ENCODE measurements around the gene CDKAL1.

Gene CDKAL1

DNA sequence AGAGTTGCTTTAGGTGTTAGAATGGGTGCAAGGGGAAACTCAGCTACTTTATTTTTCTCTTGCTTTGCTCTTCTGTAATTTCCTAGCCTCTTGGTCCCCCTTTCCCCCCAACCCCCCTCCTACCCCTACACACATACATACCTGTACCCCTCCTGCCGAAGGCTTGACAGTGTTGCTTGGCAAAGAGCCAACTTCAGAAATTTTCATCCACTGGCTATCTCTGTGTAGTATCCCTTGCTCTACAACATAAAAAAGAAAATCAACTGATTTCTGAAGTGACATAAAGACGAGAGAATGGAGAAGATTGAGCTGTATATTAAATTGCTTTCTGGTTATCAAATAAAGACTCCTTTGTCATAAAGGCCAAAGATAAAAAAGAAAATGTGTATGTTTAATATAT, 561.2 kb downstream of the CDKAL1 start:
- DNase-seq = no peak

DNA sequence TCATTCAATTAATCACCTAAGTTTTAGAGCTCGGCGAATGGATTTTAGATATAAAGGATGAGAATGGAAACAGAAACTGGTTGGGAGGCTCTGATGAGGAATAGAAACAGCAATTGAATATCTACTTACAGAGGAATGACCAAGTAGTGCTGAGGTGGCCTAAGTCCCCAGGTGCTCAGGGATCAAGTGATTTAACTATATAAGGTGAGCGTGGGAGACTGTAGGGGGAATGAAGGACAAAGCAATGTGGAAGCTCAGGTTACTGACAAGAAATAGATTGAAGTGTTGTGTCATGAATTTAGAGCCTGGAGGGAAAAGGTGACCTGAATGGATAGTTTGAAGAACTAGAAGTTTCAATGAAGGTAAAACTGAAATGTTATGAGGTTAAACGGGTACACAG, 563.9 kb downstream of the CDKAL1 start:
- no peak for DNase-seq

DNA sequence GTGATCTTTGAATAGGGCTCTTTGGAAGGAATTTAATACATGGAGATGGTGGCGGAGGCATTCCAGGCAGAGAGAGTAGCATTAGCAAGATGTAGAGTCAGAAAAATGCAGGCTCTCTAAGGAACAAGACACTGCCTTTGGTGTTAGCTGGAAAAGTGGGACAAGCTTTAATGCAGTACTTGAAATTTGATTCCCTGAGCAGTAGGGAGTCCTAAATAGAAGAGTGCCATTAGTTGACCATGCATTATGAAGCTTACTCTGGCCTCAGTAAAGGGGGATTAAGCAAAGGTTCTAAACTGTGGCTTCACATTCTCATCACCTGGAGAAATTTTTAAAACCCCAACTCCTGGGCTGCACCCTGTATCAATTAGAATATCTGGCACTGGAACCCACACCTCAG, 564.5 kb downstream of the CDKAL1 start:
- DNase-seq = no peak

DNA sequence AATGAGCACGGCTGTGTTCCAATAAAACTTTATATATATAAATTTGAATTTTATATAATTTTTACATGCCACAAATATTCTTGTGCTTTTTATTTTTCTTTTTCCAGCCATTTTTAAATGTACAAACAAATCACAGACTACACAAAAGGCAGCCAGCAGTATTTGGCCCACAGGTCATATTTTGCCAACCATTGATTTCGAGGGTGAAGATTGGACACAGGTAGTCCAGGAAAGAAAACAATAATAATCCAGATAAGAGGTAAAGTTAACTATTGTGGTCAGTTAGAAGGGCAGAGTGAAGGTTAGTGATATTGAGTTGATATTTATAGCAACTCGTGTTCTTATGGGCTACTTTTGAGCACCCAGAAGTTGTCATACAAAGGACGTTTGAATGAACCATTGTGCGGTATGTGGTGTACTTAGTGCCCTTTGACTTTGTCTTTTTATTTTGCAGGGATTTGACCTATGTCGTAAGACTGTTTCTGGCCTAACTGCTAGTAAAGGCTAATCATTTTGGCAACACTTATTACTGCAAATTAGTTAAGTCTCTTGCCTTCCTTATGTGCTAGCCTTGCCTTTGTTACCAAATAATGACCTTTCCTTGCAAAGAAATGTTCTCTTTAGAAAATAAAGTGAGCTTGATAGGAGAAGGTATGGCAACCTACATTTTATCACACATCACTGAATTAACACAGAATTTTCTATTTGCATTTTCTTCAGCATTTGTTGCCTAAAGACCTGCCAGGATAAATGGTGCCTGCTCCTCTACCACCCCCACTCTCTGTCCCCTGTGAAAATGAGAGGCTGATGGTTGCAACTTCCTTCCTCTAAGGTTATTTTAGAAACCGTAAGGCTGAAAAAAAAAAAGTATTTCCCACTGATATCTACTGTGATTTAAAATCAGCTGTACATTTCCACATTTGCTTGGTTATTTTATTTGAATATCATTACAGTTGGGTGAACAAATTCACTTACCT, 565.4 kb downstream of the CDKAL1 start:
- no peak for DNase-seq

DNA sequence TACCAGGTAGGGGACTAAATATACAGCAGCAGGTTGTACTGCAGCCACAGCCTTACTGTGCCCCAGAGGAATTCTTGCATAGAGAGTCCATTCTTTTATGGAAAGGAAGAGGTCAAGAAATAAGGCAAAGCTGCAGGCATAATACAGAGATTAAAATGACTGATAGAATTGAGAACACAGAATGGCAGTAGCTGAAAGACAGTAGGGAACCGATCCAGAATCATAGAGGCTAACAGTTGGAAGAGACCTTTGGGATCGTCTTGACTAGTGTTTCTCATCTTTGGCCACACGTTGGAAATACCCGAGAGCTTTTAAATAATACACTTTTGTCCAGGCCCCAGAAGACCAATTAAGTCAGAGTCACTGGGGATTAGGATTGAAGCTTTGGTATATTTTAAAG, 566.7 kb downstream of the CDKAL1 start:
- DNase-seq = no peak

DNA sequence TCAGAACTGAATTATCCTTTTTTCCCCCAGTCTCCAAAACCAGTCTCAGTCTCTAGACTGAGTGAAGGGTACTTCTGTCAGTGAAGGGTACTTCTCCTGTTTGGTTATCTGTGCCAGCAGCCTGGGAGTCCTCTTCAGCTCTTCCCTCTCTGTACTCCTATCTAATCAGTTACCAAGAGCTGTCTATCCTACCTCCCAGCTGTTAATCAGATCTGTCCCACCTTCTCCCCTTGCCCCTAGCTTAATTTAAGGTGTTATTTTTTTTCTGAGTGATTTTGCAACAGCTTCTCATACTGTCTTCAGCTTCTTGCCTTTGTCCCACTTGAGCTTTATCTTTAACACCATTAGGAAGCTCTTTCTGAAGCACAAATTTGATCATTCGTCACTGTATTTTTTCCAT, 567.4 kb downstream of the CDKAL1 start:
- no peak for DNase-seq

DNA sequence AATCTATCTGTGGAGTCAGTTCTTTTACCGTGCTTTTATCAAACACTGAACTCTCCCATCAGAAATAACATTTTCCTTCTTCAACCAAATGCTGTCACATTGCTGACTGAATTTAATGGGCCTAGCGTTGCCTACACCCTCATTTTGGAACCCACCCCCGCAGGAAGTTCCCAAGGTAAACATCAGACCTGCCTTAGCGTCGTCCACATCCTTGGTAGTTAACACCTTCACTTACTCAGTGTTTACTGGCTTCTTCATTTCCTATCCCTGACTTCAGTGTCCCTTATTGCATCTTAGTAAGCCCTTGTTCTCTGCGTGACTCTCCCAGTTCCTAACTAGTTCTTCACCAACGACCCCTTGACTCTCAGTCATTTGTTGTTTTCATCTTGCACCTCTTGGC, 567.9 kb downstream of the CDKAL1 start:
- DNase-seq = no peak

DNA sequence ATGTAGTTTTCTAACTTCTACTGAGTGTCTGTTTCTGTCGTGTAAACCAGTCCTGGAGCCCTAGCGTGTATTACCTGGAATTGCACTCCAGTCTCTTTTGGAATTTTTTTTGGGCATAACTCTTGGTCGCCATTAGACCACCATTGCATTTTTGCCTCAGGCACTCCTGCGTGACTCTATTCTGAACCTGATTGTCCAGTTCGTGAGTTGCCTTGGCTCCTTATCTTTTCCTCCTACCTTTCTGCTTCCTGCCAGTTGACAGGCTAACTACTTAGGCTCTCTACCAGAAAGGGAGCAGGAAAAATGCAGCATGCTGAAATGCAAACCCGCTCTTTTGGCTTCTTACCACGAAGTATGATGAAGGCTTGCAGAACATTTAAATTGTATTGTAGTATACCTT, 568.4 kb downstream of the CDKAL1 start:
- no peak for DNase-seq

DNA sequence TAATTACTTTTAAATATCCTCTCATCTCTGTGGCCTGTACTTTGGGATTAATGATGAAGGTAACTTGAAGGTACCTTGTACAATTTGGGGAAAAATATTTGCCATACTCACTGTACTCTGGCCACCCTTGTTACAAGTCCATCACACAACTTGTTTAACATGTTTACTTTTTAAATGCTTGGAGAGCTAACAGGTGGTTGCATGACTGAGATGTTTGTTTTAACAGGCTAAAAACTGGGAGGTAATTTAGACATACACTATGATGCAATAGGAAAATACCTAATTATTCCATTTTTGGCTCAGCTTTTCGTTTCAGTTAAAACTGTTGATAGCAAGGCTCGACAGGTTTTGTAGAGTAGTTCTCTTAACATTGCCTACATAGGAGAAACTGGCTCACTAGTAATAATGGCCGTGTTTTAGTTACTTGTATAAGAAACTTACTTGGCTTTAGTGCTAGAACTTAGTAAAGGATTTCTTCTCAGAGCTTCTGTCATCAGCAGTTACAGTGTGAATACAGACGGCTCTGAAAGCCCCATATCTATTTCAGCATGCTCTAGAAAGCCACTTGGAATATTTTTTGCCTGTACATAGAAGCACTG, 569.5 kb downstream of the CDKAL1 start:
- DNase-seq = no peak

DNA sequence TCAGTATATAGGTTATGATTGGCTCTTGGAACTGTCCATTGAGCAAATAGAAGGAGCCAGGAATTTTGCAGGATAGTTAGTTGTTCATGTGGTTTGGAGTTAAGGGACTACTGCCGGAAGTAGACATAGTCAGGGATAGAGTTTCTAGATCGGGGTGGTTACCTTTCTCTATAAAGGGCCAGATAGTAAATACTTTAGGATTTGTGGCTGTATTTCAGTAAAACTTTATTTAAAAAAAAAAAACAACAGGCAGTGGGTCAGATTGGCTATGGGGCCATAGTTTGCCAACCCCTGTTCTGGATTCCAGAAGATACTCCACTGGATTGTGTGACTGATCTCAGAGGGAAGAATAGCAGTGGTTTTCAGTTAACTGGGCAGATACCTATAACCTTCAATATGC, 570.0 kb downstream of the CDKAL1 start:
- DNase-seq = no peak

DNA sequence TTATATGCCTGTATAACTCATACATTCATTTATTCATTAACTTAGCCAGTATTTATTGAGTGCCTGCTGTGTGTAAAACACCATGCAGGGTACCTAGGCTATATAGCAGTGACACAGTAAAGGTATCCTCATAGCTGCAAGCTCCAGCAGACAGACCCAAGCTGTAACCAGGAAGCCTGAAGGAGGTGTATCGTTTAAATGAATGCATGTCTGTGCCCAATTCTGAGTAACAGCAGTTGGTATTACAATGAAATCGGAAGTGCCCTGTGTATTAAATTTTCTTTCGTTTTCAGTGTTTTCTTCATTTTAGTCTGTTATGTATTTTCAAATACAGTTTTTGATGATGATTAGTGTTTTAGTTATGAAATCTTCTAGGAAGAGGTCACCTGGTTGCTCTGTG, 573.5 kb downstream of the CDKAL1 start:
- no peak for DNase-seq

DNA sequence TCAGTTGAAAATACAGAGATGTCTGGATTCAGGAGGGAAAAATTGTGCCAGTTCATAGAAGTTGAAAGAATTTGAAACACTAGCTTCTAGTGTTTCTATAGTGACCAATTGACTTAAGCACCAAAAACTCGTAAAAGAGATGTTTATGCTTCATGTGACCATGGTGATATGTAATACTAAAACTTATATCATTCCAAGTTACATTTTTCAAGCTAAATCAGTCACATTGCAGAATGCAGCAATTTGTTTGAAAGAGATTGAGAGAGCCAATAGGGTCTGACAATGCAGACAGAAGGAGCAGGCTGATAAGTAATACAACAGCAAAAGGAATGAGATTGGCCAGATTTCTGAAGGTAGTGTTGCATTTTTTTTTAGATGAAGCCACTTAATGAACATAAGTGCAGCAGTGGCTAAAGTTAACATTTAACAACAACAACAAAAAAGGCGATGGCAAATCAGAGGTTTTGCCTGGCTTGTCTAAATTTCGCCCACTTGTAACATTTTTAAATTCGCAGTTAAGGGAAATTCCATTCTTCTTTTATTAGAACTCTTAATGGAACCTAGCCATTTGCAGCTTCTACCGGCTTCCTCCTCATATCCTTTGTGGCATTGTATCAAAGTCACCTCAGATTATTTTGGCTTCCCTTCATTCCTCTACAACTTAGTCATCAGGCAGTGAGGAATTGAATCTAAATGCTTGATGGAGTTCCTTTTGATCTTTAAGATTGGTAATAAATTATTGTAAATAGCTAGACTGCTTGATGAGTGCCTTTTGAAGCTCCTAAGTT, 575.3 kb downstream of the CDKAL1 start:
- DNase-seq = no peak

DNA sequence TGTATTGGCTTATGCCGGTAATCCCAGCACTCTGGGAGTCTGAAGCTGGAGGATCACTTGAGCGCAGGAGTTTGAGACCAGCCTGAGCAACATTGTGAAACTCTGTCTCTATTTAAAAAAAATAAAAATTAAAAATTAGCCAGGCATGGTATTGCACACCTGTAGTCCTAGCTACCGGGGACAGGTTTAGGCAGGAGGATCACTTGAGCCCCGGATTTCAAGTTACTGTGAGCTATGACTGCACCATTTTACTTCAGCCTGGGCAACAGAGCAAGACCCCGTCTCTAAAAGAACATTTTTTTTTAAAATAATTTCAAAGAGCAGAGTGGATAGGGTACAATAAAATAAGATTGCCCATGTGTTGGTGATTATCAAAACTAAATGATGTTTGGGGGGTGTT, 576.4 kb downstream of the CDKAL1 start:
- DNase-seq = no peak

DNA sequence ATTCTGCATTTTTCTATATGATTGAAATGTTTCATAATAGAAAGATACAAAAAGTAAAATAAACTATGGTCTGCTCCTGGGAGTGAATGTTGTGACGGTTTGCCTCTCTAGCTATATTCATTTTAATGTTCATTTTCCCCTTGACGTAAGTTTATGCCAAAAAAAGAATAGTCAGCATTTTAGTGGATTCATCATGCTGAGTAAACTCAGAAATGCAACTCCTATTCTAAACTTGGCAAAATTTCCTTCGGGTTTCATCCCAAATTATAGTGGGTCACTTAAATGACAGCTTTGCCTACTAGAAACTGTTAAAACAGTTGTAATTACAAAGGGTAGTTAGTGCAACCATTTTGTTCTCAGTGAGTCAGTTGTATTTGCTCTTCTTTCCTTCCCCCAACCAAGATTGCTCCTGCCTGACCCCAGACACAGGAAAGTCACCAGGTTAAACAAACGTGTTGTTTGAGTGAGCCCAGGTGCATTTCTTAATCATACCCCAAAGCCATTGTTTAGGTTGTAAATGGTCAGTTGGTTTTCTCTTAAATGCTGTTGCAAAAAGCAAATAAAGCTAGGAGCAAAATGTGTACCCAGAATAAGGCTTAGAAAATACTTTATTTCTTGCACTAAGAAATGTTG, 577.0 kb downstream of the CDKAL1 start:
- DNase-seq = no peak

DNA sequence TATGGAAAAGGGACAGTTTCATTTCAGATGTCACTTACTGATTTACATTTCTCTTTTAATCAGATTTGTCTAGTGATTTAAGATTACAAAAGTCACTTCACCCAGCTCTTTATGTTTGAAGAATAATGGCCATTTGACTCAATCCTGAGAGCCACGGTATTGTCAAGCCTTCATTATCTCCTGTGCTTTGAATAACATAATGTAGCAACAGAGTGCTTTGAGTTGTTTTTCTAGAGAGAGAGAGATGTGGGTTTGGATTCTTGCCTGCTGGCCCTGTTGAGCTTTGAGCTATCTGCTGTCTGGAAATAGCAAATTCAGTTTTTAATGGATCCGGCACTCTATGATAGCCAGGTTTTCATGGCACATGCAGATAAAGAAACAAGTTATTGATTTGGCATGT, 580.9 kb downstream of the CDKAL1 start:
- no peak for DNase-seq

DNA sequence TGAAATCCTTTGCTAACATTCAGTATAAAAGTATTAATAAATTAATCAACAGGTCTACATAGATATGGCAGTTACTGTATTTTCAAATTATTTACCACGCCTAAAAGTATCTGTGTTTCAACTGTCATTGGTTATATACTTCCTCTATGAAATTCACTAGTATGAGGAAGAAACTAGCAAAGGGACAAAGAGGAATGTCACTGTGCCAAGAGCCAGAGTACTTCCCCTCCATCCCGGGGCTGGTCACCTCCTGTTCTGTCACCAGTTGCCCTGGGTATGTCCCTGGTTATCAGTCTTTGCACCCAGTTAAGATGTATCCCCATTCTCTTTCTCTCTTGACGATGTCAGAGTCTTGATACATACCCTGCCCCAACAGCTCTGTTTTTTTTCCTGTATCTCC, 582.5 kb downstream of the CDKAL1 start:
- DNase-seq = no peak

DNA sequence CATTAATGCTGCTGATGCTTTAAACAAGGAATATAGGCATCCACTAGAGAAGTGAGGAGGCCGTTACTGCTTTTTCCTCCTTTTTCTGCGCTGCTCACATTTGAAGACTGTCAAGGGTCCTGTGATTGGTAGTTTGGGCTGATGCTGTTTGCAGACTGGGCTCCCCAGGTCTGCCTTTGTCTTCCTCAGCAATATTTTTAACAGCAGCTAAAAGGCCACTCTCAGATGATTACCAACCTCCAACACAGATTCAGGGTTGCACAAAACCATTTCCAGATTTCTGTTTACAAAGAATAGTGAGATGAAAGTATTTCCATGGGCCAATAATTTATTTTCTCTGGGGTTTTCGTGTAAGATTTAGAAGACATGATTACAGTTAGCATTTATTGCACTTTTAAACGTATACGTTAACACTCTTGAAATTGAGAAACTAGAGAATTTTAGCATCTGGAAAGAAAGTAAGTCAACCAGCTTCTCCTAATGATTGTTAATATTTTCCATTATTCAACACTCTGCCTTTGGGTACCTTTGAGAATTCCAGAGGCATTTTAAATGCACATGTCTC, 584.0 kb downstream of the CDKAL1 start:
- DNase-seq = no peak

DNA sequence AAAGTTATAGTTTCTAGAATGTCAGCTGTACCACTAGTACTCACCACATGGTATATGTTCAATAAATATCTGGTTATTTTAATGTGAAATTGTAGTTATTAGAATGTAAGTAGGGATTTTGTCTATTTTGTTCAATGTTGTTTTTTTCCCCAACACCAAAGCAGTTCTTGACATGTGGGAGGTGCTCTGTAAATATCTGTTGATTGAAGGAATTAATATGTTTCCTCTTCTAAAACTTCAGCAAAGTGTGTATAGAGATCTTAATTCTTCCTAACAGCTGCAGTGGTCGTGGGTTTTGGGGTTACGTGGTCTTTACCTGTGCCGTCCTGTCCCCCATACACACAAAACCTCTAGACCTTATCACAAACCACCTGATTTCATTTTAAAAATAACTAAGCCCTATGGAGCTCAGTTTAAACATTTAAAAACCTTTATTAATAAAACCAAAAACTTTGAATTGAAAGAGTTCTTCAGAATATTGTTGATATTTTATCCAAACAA, 587.4 kb downstream of the CDKAL1 start:
- DNase-seq = no peak

DNA sequence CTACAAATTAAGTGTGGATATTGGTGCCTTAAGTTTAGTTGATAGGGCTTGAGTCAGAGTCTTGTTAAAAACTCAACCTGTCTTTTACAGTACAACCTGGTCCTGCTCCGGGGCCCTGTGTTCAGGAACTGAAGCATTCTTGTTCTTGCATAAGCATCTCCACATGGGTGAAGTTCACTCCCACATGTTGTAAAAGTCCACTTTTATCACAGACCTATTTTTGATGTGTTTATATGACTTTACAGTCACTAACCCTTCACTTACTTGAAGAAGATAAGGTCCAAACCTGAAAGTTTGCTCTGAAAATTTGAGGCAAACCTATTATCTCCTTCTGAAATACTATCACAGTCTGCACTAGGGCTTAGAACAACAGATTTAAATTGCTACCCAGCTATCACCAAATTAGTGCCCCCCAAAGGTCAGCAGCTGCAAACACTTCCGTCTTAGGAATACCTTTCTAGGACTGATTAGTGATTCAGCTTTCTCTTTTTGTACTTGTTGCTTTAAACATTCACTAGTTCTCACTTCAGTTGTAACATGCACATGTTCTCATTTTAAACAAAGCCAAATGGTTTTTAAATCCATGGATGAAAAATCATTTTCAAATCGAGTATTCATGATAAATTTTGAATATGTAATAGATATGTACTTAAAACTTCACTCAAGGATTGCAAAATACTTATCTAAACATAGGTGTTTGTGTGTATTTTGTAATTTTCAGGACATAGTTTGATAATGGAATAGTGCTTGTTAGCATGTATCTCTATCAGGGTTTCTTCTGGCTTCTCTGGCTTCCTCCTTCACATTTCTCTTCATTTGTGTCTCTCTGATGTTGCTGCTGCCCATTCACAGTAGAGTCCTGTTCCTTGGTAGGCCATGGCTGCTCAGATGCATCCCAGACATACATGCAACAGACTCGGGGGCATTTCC, 589.5 kb downstream of the CDKAL1 start:
- no peak for DNase-seq

DNA sequence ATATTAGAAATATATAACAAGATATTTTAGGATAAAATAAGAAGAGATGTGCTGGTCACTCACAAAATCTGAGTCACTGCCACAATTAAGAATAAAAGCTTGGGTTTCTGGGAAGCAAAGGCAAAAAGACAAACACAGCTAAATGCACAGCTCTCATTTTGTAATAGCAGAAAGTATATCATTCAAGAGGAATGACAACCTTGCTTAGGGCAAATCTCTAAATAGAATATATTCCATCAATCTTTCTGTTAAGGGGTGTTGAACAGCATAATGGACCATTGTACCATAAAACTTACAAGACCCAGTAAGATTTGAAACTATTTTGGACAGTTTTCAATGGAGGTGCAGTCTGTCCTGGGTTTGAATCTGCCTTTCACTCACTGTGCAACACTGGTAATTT, 594.3 kb downstream of the CDKAL1 start:
- DNase-seq = no peak

DNA sequence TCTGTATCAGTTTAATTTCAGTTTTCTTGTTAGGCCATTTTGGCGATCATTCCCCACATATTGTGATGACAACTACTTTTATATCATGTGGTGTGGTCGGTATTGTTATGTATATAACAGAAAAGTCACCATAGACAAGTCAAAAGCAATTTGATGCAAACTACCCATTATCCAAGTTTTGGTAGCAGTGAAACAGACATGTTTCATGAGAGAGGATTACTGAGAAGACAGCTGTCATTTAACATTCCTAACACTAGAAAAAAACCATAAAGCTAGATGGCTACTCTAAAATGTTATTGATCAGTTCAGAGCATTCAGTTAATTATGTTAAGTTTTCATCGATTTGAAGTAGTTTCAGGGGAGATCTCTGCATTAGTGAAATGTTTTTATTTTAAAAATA, 597.1 kb downstream of the CDKAL1 start:
- no peak for DNase-seq

All from activated gamma-delta T cell (primary cell).